A172 (cell line): ENCODE data around the gene GPR26. TPM values are rescaled to one million over a fixed set of nuclear protein-coding genes. Genes with fewer than 3 reads are reported as not detected.

Experiments
- DNase-seq: peaks from one replicate; pipeline ENCODE4 v3.0.0-alpha.2; 2015; ENCODE audit warnings: low spot score
- total RNA-seq: library from RNA; depleted of rRNA; stranded (reverse); fragments of >200 nt; shearing (Covaris generic); gene quantifications from 2 replicates; pipeline ENCODE4 v1.2.3, GENCODE V29; 2014

The GPR26 gene
- total RNA-seq, 1 experiment from 2014 or later: not detected

- DNase-seq: no peak
These were observed 20.5 kb upstream of the GPR26 start for GRCh38 chr10:123645615-123646014.

- DNase-seq: no peak
These were observed 17.6 kb upstream of the GPR26 start for GRCh38 chr10:123648595-123648994.

DNA sequence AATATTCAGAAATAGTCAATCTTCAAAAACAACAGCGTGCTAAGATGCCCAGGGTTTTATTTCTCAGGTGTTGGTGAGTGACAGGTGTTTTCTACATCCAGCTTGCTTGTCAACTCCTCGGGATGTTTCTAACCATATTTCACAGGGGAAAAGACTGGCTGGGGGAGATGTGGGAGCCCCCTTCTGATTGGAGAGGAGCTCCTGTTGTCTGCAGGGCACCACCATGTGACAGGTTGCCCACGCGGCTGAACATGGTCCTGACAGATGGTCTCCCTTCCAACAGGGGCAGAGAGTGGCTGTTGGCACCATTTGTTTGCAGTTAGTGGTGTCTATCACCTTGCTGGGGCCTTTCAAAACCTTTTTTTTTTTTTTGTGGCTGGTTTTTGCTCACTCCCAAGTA is 16.5 kb upstream of the GPR26 start:
- no peak for DNase-seq

DNA sequence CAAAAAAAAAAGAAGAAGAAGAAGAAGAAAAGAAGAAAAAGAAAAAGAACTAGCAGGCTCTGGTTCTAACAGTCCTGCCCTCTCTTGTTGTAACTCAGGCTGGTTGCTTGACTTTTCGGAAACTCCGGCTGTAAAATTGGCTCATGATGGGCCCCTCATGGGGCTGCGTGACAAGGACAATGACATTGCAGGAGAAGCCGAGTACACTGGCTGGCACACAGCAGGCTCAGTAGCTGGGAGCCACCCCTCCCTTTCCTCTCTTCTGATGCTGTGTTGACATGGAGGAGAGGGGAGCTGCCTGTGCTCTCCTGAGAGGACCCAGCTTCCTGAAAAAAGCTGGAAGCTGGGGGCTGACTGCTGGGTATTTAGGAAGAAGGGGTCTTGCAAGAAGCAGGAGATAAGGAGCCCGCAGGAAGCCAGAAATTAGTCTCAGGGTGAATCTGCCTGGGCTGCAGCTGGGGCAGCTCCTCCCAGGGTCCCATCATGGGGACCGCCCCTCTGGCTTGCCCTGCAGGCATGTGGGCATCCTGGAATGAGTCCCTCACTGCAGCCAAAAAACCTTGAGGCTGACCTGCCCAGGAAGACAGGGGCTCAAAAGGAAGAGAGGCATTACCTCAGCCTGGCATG is 14.6 kb upstream of the GPR26 start:
- no peak for DNase-seq

DNA sequence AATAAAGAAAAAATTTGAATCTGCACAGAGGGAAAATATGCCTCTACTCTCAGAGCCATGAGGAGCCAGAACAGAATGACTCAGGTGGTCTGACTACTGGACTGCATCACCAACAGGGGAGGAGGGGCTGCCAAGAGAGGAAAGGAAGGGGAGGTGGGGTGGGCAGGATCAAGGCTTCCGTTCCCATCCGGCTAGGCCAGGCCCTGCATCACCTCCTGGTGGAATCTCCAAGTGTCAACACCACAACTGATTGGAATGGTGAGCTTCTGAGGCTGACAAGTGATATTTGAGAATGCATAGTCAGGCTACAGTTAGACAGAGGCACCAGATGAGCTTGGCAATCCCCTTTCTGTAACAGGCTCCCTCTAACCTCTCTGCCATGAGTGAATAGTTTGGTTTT is 10.4 kb upstream of the GPR26 start:
- DNase-seq: no peak

DNA sequence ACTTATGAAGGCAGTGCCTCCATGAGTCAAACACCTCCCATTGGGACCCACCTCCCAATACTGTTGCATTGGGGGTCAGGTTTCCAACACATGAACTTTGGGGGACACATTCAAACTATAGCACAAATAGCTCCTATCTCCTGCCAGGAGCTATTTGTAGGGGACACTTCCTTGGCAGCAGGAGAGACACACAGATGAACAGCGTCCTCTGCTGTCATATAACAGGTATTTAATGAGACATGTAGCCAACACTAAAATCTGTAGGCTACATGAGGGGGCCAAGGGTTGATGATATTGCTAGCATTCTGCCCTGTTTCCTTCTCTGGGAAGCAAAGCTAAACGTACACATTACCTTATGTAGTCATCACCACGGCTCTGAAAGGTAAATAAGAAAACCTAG is 2.6 kb upstream of the GPR26 start:
- DNase-seq: no peak

- DNase-seq: no peak
These were observed 466 bp upstream of the GPR26 start for GRCh38 chr10:123665491-123666286.

GRCh38 chr10:123669886-123670285 is 3.7 kb downstream of the GPR26 start:
- DNase-seq: no peak

DNA sequence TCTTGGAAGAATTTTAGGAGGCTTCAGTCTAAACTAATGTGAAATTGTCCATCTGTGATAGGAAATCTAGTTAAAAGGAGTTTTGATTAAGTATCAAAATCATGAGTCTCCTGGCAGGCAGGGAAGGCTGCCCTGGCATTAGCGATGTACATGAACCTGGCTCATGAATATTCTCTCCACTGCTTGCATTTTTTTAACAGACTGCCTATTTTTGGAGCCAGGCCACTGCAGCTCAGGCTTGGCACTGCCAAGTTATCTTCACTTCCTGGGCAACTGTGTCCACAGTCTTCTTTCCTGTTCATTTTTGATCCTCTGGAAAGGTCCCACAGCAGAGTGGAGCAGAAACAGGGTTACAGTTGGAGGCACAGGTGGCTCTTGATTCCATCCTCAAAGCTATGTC is 7.0 kb downstream of the GPR26 start:
- DNase-seq: no peak

DNA sequence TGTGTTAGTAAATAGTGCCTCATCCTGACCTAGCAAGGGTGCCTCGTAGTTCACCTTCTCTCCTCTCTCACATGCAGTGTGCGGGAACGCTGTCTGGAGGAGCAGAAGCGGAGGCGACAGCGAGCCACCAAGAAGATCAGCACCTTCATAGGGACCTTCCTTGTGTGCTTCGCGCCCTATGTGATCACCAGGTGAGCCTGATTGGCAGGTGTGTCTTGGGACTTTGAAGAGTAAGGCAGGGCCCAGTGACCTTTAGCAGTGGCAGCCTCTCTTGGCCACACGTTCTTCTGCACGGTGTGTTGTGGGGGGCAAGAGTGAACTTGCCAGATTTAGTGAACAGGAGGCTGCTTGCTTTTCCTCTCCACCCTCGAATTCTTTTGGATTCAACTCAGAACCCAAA is 8.6 kb downstream of the GPR26 start:
- DNase-seq: no peak

DNA sequence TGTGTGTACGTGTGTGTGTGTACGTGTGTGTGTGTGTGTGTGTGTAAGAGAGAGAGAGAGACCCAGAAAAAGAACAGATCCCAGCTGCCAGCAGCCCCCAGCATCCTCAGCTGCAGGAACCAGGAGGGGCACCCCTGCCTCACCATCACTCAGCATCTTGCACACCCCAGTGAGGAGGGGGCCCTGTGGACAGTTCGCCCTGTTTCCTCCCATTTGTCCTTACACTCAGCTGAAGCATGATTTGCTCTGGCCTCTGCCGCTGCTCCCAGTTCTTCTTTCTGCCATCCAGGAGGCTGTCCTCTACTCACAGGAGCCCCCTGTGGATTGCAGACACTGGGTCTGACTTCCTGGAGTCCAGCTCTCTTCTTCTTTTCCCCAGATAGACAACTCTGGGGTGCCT is 9.7 kb downstream of the GPR26 start:
- no peak for DNase-seq

GRCh38 chr10:123677556-123677955 is 11.4 kb downstream of the GPR26 start:
- no peak for DNase-seq

GRCh38 chr10:123678376-123678775 is 12.2 kb downstream of the GPR26 start:
- DNase-seq: no peak

DNA sequence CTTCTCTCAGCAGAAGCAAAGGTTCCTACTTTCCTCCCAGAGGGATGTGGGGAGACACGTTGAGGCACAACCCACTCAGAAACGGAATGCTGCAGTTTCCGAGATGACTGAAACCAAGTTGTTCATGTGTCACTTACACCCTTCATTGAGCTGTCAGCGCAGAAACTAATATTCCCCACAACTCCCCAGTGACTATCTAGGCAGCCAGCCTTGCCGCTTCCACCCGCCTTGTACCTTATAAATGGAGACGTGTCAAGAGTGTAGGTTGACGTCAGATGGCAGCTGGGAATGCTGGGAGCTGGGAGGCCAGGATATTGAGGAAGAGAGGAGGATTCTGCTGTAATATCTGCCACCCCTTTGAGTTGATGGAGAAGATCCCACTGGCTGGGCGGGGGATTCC is 15.1 kb downstream of the GPR26 start:
- DNase-seq: no peak

- no peak for DNase-seq
These were observed 16.3 kb downstream of the GPR26 start for GRCh38 chr10:123682477-123682876.

GRCh38 chr10:123683459-123683858 is 17.3 kb downstream of the GPR26 start:
- no peak for DNase-seq

GRCh38 chr10:123683865-123684264 is 17.7 kb downstream of the GPR26 start:
- no peak for DNase-seq

- no peak for DNase-seq
These were observed 19.1 kb downstream of the GPR26 start for GRCh38 chr10:123685260-123685659.

DNA sequence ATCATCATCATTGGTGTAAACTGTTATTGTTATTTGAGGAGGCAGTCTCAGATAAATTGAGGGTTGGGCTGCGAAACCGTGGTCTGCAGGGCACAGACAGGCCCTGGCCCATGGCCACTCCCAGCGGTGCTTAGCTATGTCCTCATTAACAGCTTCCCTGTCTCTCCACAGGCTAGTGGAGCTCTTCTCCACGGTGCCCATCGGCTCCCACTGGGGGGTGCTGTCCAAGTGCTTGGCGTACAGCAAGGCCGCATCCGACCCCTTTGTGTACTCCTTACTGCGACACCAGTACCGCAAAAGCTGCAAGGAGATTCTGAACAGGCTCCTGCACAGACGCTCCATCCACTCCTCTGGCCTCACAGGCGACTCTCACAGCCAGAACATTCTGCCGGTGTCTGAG is 21.6 kb downstream of the GPR26 start:
- DNase-seq: no peak

DNA sequence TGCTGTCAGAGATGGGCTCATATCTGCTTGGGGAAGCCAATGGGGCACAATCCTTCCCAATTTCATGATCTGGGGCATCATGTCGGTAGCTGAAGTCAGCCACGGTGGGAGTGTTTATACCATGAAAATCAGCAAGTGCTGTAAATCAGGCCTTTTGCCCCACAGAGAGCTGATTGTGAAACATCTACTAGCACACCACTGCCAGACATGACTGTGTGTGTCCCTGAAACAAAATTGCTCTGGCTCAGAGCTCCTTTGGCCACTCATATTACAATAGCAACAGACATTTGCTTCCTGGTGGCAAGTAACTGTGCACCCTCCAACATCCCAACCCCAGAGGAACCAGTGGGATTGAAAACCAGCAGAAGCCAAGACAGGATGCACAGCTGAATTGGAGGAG is 23.7 kb downstream of the GPR26 start:
- DNase-seq: no peak

GRCh38 chr10:123703195-123703790 is 37.1 kb downstream of the GPR26 start:
- no peak for DNase-seq

- no peak for DNase-seq
These were observed 37.9 kb downstream of the GPR26 start for GRCh38 chr10:123704076-123704475.

GRCh38 chr10:123704812-123705211 is 38.7 kb downstream of the GPR26 start:
- DNase-seq: no peak
